HCEC 1CT (cell line): ENCODE results near the gene ARL6IP1.
"Not testable (repeated sequence)": the region's sequence is repeated elsewhere in the genome, so short reads cannot be mapped to it uniquely, and the experiment has no call there.

Experiments
- DNase-seq: peaks from one replicate; pipeline ENCODE4 v3.0.0-alpha.2; 2017

ARL6IP1 gene

GRCh38 chr16:18797746-18798145 lies 3.6 kb downstream of the ARL6IP1 start:
- DNase-seq, result no peak

- no peak for DNase-seq
These were observed 5.0 kb downstream of the ARL6IP1 start for GRCh38 chr16:18796377-18796776.

GRCh38 chr16:18792836-18793433 lies 8.4 kb downstream of the ARL6IP1 start:
- no peak for DNase-seq

- DNase-seq, result peak; percentile 96
These were observed 11.3 kb downstream of the ARL6IP1 start, which contains the start of gene RPS15A for GRCh38 chr16:18789850-18790706. Gene RPS15A (minus strand): TSS chr16:18790334. CDS start chr16:18789113, 1,221 bp downstream.

- no peak for DNase-seq
These were observed 11.9 kb downstream of the ARL6IP1 start for GRCh38 chr16:18789515-18789849.

GRCh38 chr16:18788828-18789514 lies 12.4 kb downstream of the ARL6IP1 start:
- DNase-seq, result no peak

GRCh38 chr16:18784917-18785623 lies 16.3 kb downstream of the ARL6IP1 start:
- DNase-seq, result no peak

GRCh38 chr16:18783430-18784341 lies 17.7 kb downstream of the ARL6IP1 start:
- no peak for DNase-seq

- DNase-seq, result no peak
These were observed 18.5 kb downstream of the ARL6IP1 start for GRCh38 chr16:18782697-18783429.

GRCh38 chr16:18781232-18781631 lies 20.1 kb downstream of the ARL6IP1 start:
- DNase-seq, result not testable (repeated sequence)

GRCh38 chr16:18780460-18781026 lies 20.8 kb downstream of the ARL6IP1 start:
- not testable (repeated sequence) for DNase-seq

- DNase-seq, result not testable (repeated sequence)
These were observed 23.7 kb downstream of the ARL6IP1 start for GRCh38 chr16:18777664-18778063.

- DNase-seq, result not testable (repeated sequence)
These were observed 25.0 kb downstream of the ARL6IP1 start for GRCh38 chr16:18776334-18776733.

- not testable (repeated sequence) for DNase-seq
These were observed 26.7 kb downstream of the ARL6IP1 start for GRCh38 chr16:18774651-18775050.

- not testable (repeated sequence) for DNase-seq
These were observed 29.2 kb downstream of the ARL6IP1 start for GRCh38 chr16:18772171-18772570.

GRCh38 chr16:18770336-18770962 lies 30.9 kb downstream of the ARL6IP1 start:
- DNase-seq, result not testable (repeated sequence)

GRCh38 chr16:18767217-18767616 lies 34.1 kb downstream of the ARL6IP1 start:
- not testable (repeated sequence) for DNase-seq

GRCh38 chr16:18762713-18763112 lies 38.6 kb downstream of the ARL6IP1 start:
- DNase-seq, result not testable (repeated sequence)

GRCh38 chr16:18759598-18760520 lies 41.5 kb downstream of the ARL6IP1 start:
- DNase-seq, result peak; percentile 1
